ENCODE measurements around the gene NCS1. TPM values are rescaled to one million over a fixed set of nuclear protein-coding genes. Genes with fewer than 3 reads are reported as not detected.

NCS1 gene
- total RNA-seq, 1 experiment from 2014 or later, result 58.6 TPM

DNA sequence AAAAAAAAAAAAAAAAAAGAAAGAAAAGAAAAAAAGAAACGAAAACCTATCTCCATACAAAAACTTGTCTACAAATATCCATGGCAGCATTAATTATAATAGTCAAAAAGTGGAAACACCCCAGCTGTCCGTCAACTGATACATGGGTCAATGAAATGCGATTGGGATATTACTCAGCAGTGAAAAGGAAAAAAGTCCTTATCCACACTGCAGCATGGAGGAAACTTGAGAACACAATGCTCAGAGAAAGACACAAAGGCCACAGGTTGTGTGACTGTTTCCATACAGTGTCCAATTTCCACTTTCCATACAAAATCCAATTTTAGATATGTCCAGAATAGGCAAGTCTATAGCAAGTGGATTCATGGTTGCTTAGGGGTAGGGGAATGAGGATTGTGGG is 24.3 kb upstream of the NCS1 start:
- TF ChIP-seq, protein P1, sequence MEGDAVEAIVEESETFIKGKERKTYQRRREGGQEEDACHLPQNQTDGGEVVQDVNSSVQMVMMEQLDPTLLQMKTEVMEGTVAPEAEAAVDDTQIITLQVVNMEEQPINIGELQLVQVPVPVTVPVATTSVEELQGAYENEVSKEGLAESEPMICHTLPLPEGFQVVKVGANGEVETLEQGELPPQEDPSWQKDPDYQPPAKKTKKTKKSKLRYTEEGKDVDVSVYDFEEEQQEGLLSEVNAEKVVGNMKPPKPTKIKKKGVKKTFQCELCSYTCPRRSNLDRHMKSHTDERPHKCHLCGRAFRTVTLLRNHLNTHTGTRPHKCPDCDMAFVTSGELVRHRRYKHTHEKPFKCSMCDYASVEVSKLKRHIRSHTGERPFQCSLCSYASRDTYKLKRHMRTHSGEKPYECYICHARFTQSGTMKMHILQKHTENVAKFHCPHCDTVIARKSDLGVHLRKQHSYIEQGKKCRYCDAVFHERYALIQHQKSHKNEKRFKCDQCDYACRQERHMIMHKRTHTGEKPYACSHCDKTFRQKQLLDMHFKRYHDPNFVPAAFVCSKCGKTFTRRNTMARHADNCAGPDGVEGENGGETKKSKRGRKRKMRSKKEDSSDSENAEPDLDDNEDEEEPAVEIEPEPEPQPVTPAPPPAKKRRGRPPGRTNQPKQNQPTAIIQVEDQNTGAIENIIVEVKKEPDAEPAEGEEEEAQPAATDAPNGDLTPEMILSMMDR (conservative IDR thresholded peaks at IDR 0.05; ENCODE audit: low read depth, low read length), result no peak
- no peak for TF ChIP-seq EZH2 (IDR thresholded peaks at IDR 0.05; ENCODE audit: borderline replicate concordance, low read depth, low read length, poor library complexity, severe bottlenecking)
- Histone ChIP-seq H3K27ac (ENCODE audit: low read depth, low read length, poor library complexity, severe bottlenecking) (no peak overlapping the region), H3K36me3 (ENCODE audit: insufficient read depth, low read length, poor library complexity, severe bottlenecking) (no peaks in the 10 kb centered on the region), H3K4me3 (ENCODE audit: low read depth, low read length, poor library complexity, severe bottlenecking) (no peak overlapping the region), H3K27me3 (replicated peaks; ENCODE audit: insufficient read depth, low read depth, low read length, poor library complexity) (no peaks in the 10 kb centered on the region), H3K4me1 (ENCODE audit: insufficient read depth, low read length, poor library complexity, severe bottlenecking) (no peaks in the 10 kb centered on the region), H3K9me3 (ENCODE audit: low read depth, low read length, poor library complexity, severe bottlenecking) (no peaks in the 10 kb centered on the region)
- no peak for DNase-seq (ENCODE audit: low spot score)
- intact Hi-C loops (cut with micrococcal nuclease; ENCODE audit: unreplicated experiment), result no loop called here
- CTCF ChIA-PET, result no interaction called here
- BruUV-seq (replicated peaks), result no TSS peak
- POLR2A ChIA-PET (ENCODE audit: low non-redundant PET), result no interaction called here

DNA sequence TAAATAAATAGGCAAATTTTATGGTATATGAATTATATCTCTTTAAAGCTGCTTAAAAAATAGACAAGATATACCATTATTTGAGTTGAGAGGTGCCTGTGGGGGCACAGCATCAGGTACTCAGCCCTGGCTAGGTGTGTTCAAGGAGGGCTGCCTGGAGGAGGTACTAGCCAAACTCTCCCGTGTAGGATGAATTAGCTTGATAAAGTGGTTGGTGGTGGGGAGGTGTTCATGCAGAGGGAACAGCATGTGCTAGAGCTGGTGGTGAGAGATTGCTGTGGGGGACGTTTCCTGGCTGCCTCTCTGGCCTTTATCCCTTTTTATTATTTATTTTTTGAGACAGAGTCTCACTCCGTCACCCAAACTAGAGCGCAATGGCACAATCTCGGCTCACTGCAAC is 23.2 kb upstream of the NCS1 start:
- TF ChIP-seq, protein P1 (conservative IDR thresholded peaks at IDR 0.05; ENCODE audit: low read depth, low read length), result no peak
- Histone ChIP-seq H3K9me3 (ENCODE audit: low read depth, low read length, poor library complexity, severe bottlenecking) (no peaks in the 10 kb centered on the region), H3K27me3 (replicated peaks; ENCODE audit: insufficient read depth, low read depth, low read length, poor library complexity) (no peaks in the 10 kb centered on the region), H3K27ac (ENCODE audit: low read depth, low read length, poor library complexity, severe bottlenecking) (no peak overlapping the region), H3K4me1 (ENCODE audit: insufficient read depth, low read length, poor library complexity, severe bottlenecking) (no peaks in the 10 kb centered on the region), H3K36me3 (ENCODE audit: insufficient read depth, low read length, poor library complexity, severe bottlenecking) (no peaks in the 10 kb centered on the region), H3K4me3 (ENCODE audit: low read depth, low read length, poor library complexity, severe bottlenecking) (no peak overlapping the region)
- BruUV-seq (replicated peaks), result no TSS peak
- POLR2A ChIA-PET (ENCODE audit: low non-redundant PET), result interaction anchor here (0.7 kb wide), 1 partner anchor 27 kb away, joined by 5 read pairs; no protein-coding TSS in a partner anchor
- intact Hi-C loops (cut with micrococcal nuclease; ENCODE audit: unreplicated experiment), result no loop called here
- CTCF ChIA-PET, result no interaction called here
- no peak for DNase-seq (ENCODE audit: low spot score)

DNA sequence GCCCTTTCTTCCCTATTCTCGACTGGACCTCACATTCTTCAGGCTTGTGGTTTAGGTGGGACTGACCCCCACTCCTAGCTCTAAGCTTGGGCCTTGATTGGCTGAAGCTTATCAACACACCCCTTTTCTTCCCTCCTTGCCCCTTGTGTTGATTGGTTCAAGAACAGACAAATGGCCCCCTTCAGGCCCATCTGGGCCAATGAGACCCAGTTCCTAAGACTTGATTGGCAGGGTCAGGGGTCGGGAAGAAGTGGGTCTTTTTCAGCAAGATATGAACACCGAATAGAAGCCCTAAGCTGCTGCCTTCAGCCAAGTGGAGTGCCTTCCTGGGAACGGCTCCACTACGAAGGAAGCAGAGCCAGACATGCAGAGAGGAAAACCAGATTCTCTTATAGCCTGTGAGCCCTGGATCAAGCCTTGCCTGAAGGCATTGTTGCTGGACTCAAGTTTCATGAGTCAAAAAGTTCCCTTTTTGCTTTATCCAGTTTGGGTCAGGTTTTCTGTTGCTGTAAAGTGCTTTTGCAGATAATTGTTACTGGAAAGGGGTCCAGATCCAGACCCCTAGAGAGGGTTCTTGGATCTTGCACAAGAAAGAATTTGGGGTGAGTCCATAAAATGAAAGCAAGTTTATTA is 22.4 kb upstream of the NCS1 start:
- TF ChIP-seq, protein P1 (conservative IDR thresholded peaks at IDR 0.05; ENCODE audit: low read depth, low read length), result no peak
- no peak for TF ChIP-seq EZH2 (IDR thresholded peaks at IDR 0.05; ENCODE audit: borderline replicate concordance, low read depth, low read length, poor library complexity, severe bottlenecking)
- Histone ChIP-seq H3K4me3 (ENCODE audit: low read depth, low read length, poor library complexity, severe bottlenecking) (no peak overlapping the region), H3K36me3 (ENCODE audit: insufficient read depth, low read length, poor library complexity, severe bottlenecking) (no peaks in the 10 kb centered on the region), H3K9me3 (ENCODE audit: low read depth, low read length, poor library complexity, severe bottlenecking) (no peaks in the 10 kb centered on the region), H3K27ac (ENCODE audit: low read depth, low read length, poor library complexity, severe bottlenecking) (no peak overlapping the region), H3K27me3 (replicated peaks; ENCODE audit: insufficient read depth, low read depth, low read length, poor library complexity) (no peaks in the 10 kb centered on the region), H3K4me1 (ENCODE audit: insufficient read depth, low read length, poor library complexity, severe bottlenecking) (no peaks in the 10 kb centered on the region)
- intact Hi-C loops (cut with micrococcal nuclease; ENCODE audit: unreplicated experiment), result no loop called here
- BruUV-seq (replicated peaks), result no TSS peak
- DNase-seq (ENCODE audit: low spot score), result no peak
- ChIA-PET POLR2A (ENCODE audit: low non-redundant PET) (no interaction called here), CTCF (no interaction called here)
